ENCODE data around the gene IPO4.
A peak's percentile ranks its signal among the peaks of the same experiment; 100 is the strongest.

IPO4 gene

DNA sequence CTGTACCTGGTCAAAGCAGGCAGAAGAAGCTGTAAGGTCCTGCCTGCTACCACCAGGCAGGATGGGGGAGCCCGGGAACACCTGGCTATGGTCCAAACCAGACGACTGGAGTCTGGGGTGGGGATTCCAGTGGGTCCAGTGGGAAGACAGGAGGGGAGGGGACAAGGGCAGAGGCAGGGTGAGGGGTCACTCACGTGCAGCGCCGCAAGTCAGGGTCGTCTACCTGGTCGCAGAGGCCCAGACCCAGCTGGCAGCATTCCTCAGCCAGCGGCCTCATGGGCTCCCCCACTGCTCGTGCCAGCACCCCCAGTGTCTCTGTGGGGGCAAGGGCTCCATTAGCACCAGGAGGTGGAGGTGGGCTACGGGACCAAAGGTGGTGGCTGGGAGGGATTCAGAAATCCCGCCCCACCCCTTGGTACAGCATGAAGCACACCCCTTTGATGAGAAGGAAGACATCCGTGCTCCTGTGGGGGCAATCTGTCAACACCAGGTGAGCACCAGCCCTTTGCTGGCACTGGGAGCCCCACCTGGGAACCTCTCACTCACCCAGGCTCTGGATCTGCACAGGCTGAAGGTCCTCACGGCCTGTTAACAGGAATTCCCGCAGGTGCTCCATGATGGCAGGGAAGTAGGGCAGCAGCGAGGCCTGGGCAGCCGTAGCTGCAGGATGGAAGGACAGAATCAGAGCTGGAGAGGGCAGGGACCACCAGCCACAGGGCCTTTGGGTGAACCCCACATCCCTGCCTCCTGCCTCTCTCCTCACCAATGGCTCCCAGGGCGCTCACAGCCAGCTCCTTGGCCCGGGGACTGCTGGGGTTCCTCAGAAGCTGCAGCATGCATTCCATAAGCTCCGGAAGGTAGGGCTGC lies 4.3 kb downstream of the IPO4 start:
- TF ChIP-seq, protein P1, sequence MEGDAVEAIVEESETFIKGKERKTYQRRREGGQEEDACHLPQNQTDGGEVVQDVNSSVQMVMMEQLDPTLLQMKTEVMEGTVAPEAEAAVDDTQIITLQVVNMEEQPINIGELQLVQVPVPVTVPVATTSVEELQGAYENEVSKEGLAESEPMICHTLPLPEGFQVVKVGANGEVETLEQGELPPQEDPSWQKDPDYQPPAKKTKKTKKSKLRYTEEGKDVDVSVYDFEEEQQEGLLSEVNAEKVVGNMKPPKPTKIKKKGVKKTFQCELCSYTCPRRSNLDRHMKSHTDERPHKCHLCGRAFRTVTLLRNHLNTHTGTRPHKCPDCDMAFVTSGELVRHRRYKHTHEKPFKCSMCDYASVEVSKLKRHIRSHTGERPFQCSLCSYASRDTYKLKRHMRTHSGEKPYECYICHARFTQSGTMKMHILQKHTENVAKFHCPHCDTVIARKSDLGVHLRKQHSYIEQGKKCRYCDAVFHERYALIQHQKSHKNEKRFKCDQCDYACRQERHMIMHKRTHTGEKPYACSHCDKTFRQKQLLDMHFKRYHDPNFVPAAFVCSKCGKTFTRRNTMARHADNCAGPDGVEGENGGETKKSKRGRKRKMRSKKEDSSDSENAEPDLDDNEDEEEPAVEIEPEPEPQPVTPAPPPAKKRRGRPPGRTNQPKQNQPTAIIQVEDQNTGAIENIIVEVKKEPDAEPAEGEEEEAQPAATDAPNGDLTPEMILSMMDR (conservative IDR thresholded peaks at IDR 0.05; ENCODE audit: control insufficient read depth, insufficient read depth, low read depth, low read length): no peak

GRCh38 chr14:24183014-24183481 lies 5.6 kb downstream of the IPO4 start:
- H3K4me3 ChIP-seq (ENCODE audit: control insufficient read depth, low read depth, low read length): no peak overlapping the region
- no peak for DNase-seq (ENCODE audit: low read depth)
- TF ChIP-seq, protein P1 (conservative IDR thresholded peaks at IDR 0.05; ENCODE audit: control insufficient read depth, insufficient read depth, low read depth, low read length): no peak

More for the DNA sequence above, 4.3 kb downstream of the IPO4 start:
- DNase-seq (ENCODE audit: low read depth): no peak
- H3K4me3 ChIP-seq (ENCODE audit: control insufficient read depth, low read depth, low read length): no peak overlapping the region

- TF ChIP-seq, protein P1 (conservative IDR thresholded peaks at IDR 0.05; ENCODE audit: control insufficient read depth, insufficient read depth, low read depth, low read length): no peak
- no peak overlapping the region for H3K4me3 ChIP-seq (ENCODE audit: control insufficient read depth, low read depth, low read length)
- no peak for DNase-seq (ENCODE audit: low read depth)
These were observed 6.3 kb downstream of the IPO4 start for GRCh38 chr14:24182110-24182882.

- no peak overlapping the region for H3K4me3 ChIP-seq (ENCODE audit: control insufficient read depth, low read depth, low read length)
- DNase-seq (ENCODE audit: low read depth): no peak
- TF ChIP-seq, protein P1 (conservative IDR thresholded peaks at IDR 0.05; ENCODE audit: control insufficient read depth, insufficient read depth, low read depth, low read length): no peak
These were observed 7.1 kb downstream of the IPO4 start for GRCh38 chr14:24181371-24182077.

DNA sequence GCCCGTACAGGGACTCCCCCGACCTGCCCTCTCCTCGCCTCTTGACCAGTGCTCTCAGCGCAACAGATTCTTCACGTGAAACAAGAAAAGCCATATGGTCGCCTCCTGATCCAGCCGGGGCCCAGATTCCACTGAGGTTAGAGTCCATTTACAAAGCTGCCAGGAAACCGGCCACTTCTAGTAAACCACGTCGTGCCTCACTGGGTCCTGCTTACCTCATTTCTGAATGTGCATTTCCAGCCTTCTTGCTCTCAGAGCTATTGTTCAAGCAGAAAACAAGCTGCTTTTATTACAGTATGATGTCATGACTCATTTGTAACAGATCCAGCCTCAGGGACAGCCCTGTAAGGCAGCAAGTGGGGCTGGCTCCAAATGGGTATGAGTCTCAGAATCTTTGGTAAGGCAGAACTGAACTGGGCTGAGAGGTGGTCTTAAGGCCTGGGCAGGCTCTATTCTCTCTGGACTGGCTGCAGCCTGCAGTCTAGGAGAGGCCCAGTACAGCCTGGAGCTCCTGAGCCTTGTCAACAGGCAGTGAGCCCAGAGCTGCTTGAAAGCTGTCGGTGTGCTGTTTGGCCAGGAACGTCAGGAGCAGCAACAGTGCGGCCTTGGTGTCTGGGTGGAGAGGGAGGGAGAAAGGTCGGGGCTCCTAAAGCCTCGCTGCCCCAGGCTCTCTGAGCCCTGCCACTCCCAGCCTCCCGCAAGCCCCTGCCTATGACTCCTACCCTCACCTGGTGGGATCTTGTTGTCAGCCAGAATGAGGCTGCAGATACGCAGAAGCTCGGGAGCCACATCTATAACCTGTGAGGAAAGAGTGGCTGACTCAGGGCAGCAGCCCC lies 8.4 kb downstream of the IPO4 start:
- peak; percentile 88 for DNase-seq (ENCODE audit: low read depth)

More for the DNA sequence above, 8.4 kb downstream of the IPO4 start:
- TF ChIP-seq, protein P1 (conservative IDR thresholded peaks at IDR 0.05; ENCODE audit: control insufficient read depth, insufficient read depth, low read depth, low read length): no peak
- no peak overlapping the region for H3K4me3 ChIP-seq (ENCODE audit: control insufficient read depth, low read depth, low read length)
